Suppressor macrophage treated with lipopolysaccharide for 1 hour (primary cell): ENCODE results near the gene ABHD6.

Source experiments
- DNase-seq, 3 donors: peaks; one replicate each; pipeline ENCODE4 v3.0.0-alpha.2; 2020 to 2022

The ABHD6 gene, protein sequence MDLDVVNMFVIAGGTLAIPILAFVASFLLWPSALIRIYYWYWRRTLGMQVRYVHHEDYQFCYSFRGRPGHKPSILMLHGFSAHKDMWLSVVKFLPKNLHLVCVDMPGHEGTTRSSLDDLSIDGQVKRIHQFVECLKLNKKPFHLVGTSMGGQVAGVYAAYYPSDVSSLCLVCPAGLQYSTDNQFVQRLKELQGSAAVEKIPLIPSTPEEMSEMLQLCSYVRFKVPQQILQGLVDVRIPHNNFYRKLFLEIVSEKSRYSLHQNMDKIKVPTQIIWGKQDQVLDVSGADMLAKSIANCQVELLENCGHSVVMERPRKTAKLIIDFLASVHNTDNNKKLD

GRCh38 chr3:58237238-58237940 lies at the start of gene ABHD6:
Gene ABHD6, plus strand, starts transcription at chr3:58237792. Its CDS starts 18,795 bp downstream, at chr3:58256587.
- DNase-seq, result peak; percentile 71 to 91 (median 86)

GRCh38 chr3:58188173-58188564 lies 49.4 kb upstream of the ABHD6 start:
- no peak for DNase-seq

DNA sequence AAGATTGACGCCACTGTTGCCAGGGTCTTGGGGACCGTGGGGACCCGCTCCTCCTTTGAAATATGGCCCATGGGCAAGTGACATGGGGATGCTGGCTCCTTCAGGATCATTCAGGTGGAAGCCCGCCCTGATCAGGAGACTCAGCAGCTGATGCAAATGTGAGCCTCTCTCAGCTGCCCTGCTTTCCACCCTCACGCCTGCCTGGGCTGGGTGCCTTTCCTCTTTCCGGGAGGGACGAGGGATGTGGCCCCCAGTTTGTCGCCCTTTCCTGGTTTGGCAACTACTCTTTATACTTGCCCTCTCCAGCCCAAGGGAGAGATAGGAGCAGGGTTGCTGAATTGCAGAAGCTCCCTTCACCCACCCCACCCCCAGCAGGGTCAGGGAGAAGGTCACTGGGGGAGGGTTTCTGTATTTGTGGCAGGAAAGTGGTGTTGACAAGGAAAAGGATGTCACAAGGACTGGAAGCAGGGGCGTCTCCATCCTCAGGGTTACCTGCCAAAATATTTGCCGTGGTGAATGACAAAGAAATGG lies 48.6 kb upstream of the ABHD6 start:
- DNase-seq, result peak in 1 of 3 donors; percentile 28

DNA sequence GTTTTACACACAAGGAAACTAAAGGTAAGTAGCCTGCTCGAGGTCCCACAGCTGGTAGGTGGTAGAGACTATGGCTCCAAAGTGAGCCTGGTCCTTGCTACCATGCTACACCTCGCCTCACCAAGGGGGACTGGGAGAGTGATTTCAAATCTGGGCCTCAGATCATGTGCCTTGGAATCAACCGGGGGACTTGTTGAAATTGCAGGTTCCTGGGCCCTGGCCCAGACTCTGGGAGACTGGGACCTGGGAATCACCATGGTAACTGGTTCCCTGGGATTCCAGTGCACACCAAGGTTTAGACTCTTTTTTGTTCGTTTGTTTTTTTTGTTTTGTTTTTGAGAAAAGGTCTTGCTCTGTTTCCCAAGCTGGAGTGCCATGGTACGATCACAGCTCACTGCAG lies 47.9 kb upstream of the ABHD6 start:
- no peak for DNase-seq

- DNase-seq, result no peak
Measured at GRCh38 chr3:58190291-58190690, 47.3 kb upstream of the ABHD6 start.

GRCh38 chr3:58190882-58191281 lies 46.7 kb upstream of the ABHD6 start:
- no peak for DNase-seq

DNA sequence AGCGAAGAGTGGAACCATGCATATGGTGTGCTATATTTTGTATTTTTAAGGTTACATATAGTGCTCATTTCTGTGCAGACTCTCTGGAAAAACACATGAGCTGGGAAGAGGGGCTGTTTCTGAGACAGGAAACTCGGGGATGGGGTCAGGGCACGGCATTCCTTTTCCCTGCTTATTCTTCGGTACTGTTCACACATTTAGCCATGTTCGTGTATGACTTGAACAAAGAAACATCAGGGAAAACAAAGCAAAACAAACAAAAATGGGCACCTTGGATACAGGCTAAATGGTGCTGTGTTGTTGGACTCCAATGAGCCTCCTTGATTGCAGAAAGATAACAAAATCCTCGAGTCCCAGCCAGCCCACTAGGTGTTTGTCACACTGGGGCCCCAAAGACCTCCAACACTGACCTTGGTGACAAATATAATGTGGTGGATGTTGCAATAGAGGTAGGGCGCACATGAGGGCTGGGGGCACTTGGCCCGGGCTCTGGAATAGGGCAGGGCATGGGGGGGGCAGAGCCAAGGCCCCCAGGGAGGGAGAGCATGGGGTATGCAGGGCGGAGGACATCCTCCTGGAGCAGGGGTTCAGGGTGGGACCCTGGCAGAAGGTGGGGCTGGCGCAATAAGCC lies 46.1 kb upstream of the ABHD6 start:
- no peak for DNase-seq

DNA sequence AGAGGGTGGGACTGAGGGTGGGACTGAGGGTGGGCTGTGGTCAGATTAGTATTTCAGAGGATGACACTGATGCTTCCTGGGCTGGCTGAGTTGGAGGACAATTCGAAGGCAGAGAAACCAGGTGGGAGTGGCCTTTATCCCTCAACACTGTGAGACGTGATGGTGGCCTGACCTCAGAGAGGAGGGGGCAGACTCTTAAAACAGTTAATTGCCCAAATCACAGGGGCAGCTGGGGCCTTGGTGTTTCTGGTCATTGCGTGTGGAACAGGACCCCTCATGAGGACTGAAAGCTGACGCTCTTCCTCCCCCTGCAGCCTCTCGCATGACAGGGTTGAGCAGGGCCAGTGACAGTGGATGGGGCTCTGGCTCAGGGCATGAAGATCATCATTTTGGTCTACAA lies 45.5 kb upstream of the ABHD6 start:
- no peak for DNase-seq

GRCh38 chr3:58193682-58194407 lies 43.7 kb upstream of the ABHD6 start:
- DNase-seq, result no peak

DNA sequence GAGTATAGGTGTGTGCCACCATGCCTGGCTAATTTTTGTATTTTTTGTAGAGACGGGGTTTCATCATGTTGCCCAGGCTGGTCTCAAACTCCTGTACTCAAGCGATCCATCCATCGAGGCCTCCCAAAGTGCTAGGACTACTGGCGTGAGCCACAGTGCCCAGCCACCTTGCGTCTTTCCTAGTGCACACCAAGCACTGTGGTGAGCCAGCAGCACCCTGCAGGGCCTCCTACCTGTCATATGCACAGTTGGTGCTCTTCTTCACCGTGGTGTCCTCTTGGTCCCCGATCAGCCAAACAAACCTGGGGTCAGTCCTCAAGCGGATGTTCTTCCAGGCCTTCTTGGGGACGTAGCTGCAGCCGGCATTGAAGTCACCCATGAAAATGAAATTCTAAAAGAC lies 40.0 kb upstream of the ABHD6 start:
- DNase-seq, result no peak

- DNase-seq, result peak in 2 of 3 donors; percentile 34 to 42
Measured at GRCh38 chr3:58198362-58198761, 39.2 kb upstream of the ABHD6 start.

DNA sequence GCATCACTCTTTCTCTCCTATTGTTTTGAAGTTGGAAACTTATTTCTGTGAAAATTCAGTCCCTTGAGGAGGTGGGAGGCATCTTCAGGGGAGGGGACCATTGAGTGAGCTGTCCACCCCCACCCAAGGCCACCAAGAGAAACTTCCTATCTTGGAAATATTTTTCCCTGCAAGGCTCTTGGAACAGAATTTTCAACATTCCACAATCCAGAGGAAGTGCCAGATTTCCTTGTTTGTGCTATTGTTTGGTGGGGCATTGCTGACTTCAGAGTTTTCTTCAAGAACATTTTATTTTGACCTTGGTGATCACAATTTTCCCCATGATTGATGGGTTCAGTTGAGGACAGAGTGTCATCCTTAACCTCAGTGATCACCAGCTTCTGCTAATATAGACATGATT lies 38.8 kb upstream of the ABHD6 start:
- no peak for DNase-seq

DNA sequence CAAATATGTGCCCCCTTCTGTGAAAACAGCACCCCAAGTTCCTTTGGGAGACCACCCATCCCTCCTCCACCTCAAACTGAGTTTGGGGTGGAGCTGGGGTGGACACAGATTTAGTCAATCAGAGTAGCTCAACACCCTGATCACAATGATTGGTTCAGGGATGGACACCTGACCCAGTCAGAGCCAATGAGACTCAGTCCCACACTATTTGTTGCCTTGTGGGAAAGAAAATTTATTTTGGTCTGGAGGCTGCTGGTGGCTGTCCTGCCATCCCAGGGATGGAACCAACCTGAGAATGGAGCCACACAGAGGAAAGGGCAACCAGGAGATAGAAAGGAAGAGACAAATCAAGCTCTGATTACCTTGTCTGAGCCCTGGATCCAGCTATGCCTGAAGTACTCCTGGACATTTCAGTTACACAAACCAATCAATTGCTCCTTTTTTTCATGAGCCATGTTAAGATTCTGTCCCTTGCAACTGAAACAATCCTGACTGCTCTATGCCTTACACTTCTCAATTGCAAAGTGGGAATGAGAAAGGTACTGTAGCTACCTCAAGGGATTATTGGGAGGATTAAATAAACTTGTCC lies 37.4 kb upstream of the ABHD6 start:
- no peak for DNase-seq

- DNase-seq, result no peak
Measured at GRCh38 chr3:58200846-58201355, 36.7 kb upstream of the ABHD6 start.

DNA sequence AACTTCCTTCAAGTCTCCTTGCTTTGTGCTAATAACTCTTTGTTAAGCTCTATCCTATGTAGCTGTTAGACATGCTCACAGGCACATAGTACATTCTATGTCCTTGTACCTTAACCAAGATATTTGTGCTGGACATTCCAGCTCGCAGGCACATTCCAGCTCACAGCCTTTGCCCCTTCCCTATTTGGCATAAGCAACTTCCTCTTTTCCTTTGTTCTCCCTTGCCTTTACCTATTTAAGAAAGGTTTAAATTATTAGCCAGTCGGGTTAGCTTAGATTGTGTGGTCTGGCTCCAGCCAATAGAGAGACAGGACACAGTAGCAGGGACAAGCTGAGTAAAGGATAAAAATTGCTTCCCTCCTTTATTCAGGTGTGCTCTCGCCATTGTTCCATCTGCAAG lies 36.1 kb upstream of the ABHD6 start:
- DNase-seq, result peak in 1 of 3 donors; percentile 23

GRCh38 chr3:58202917-58203360 lies 34.7 kb upstream of the ABHD6 start:
- no peak for DNase-seq

GRCh38 chr3:58203541-58203940 lies 34.1 kb upstream of the ABHD6 start:
- DNase-seq, result no peak

- DNase-seq, result peak; percentile 29 to 33 (median 30)
Measured at GRCh38 chr3:58204720-58205119, 32.9 kb upstream of the ABHD6 start.

GRCh38 chr3:58205981-58206380 lies 31.6 kb upstream of the ABHD6 start:
- no peak for DNase-seq

GRCh38 chr3:58206406-58207011 lies 31.1 kb upstream of the ABHD6 start:
- peak; percentile 50 to 71 (median 68) for DNase-seq

- DNase-seq, result no peak
Measured at GRCh38 chr3:58207954-58208353, 29.6 kb upstream of the ABHD6 start.

DNA sequence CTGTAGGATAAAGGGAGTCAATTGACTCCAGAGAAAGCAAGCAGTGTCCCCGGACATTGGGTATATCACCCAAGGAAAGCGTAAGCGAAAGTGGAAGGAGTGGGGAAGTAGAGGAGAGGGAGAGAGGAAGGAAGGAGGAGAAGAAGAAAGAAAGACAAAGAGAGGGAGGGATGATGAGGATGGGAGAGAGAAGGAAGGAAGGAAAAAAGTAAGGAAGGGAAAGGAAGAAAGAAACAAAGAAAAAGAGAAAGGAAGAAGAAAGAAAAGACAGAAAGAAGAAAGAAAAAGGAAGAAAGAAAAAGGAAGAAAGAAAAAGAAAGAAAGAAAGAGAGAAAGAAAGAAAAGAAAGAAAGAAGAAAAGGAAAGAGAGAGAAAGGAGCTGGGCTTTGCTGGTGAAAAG lies 27.7 kb upstream of the ABHD6 start:
- DNase-seq, result no peak
